Neuronal stem cell (in vitro differentiated cells): ENCODE measurements around the gene PEAR1.

ENCODE experiments used
- DNase-seq: peaks from one replicate; pipeline ENCODE4 v3.0.0-alpha.2; 2013; ENCODE audit warnings: low spot score
- H2AFZ ChIP-seq: one replicate; pipeline ENCODE4 v1.6.1; 2013; ENCODE audit warnings: mild to moderate bottlenecking, low read length, inconsistent platforms
- H2AK5ac ChIP-seq: 2 replicates; pipeline ENCODE4 v1.6.1; 2013; ENCODE audit warnings: low read depth, mild to moderate bottlenecking, inconsistent platforms, low read length, moderate library complexity, mixed read lengths
- H2BK120ac ChIP-seq: 2 replicates; pipeline ENCODE4 v1.6.1; 2013; ENCODE audit warnings: low read depth, mild to moderate bottlenecking, inconsistent platforms, low read length, moderate library complexity, mixed read lengths
- H2BK12ac ChIP-seq: one replicate; pipeline ENCODE4 v1.6.1; 2013; ENCODE audit warnings: low read length, inconsistent platforms
- H2BK15ac ChIP-seq: 2 replicates; pipeline ENCODE4 v1.6.1; 2013; ENCODE audit warnings: mild to moderate bottlenecking, low read length, inconsistent platforms, mixed read lengths
- H2BK5ac ChIP-seq: one replicate; pipeline ENCODE4 v1.6.1; 2013; ENCODE audit warnings: inconsistent platforms, mild to moderate bottlenecking, low read length, moderate library complexity
- H3K14ac ChIP-seq: one replicate; pipeline ENCODE4 v1.6.1; 2013; ENCODE audit warnings: low read length, inconsistent platforms
- H3K18ac ChIP-seq: 2 replicates; pipeline ENCODE4 v1.6.1; 2013; ENCODE audit warnings: low read length, inconsistent platforms
- H3K23ac ChIP-seq: 2 replicates; pipeline ENCODE4 v1.6.1; 2013; ENCODE audit warnings: low read depth, mild to moderate bottlenecking, mixed read lengths, low read length, inconsistent platforms; ENCODE audit not compliant: poor library complexity
- H3K27ac ChIP-seq: replicated peaks from 3 replicates; pipeline ENCODE4 v1.5.1; 2013; ENCODE audit warnings: low read length, inconsistent platforms
- H3K27me3 ChIP-seq, 3 experiments: 2 replicates each; pipeline ENCODE4 v1.6.1; 2013; ENCODE audit warnings: low read length in 3 of 3, mild to moderate bottlenecking in 2 of 3, inconsistent platforms in 1 of 3, low read depth in 1 of 3, mixed read lengths in 1 of 3, moderate library complexity in 1 of 3; ENCODE audit not compliant: control insufficient read depth in 3 of 3, insufficient read depth in 3 of 3
- H3K36me3 ChIP-seq, 2 donors: replicated peaks in 1 of 2; 2 replicates each; pipeline ENCODE4 v1.6.1; 2013; ENCODE audit warnings: low read length in 2 of 2; ENCODE audit not compliant: control insufficient read depth in 2 of 2, insufficient read depth in 2 of 2
- H3K4ac ChIP-seq: 2 replicates; pipeline ENCODE4 v1.6.1; 2013; ENCODE audit warnings: inconsistent platforms, mild to moderate bottlenecking, low read length, moderate library complexity
- H3K4me1 ChIP-seq, 2 donors: 1 replicate in 1 of 2; 2 replicates in 1 of 2; pipeline ENCODE4 v1.6.1; 2013; ENCODE audit warnings: low read length in 2 of 2, low read depth in 1 of 2; ENCODE audit not compliant: control insufficient read depth in 2 of 2, insufficient read depth in 1 of 2
- H3K4me2 ChIP-seq: one replicate; pipeline ENCODE4 v1.6.1; 2013; ENCODE audit warnings: mild to moderate bottlenecking, low read length, inconsistent platforms; ENCODE audit not compliant: insufficient read depth, poor library complexity, severe bottlenecking
- H3K4me3 ChIP-seq, 2 donors: 2 replicates each; pipeline ENCODE4 v1.5.1; 2013; ENCODE audit warnings: low read length in 2 of 2, mild to moderate bottlenecking in 2 of 2, inconsistent platforms in 1 of 2, moderate library complexity in 1 of 2
- H3K79me1 ChIP-seq: one replicate; pipeline ENCODE4 v1.6.1; 2013; ENCODE audit warnings: low read depth, mild to moderate bottlenecking, inconsistent platforms, low read length, moderate library complexity
- H3K9ac ChIP-seq: one replicate; pipeline ENCODE4 v1.6.1; 2013; ENCODE audit warnings: mild to moderate bottlenecking, low read depth, low read length, inconsistent platforms; ENCODE audit not compliant: poor library complexity
- H3K9me3 ChIP-seq, 2 donors: replicated peaks in 1 of 2; 2 replicates each; pipeline versions ENCODE3 to v1.6.1; 2013; ENCODE audit warnings: low read length in 2 of 2, mild to moderate bottlenecking in 2 of 2, inconsistent platforms in 1 of 2, low read depth in 1 of 2, mixed read lengths in 1 of 2, moderate library complexity in 1 of 2; ENCODE audit not compliant: control insufficient read depth in 2 of 2, insufficient read depth in 1 of 2
- H4K8ac ChIP-seq: one replicate; pipeline ENCODE4 v1.6.1; 2013; ENCODE audit warnings: low read depth, mild to moderate bottlenecking, inconsistent platforms, low read length, moderate library complexity
- H4K91ac ChIP-seq: one replicate; pipeline ENCODE4 v1.6.1; 2013; ENCODE audit warnings: low read length, low read depth, mild to moderate bottlenecking, inconsistent platforms; ENCODE audit not compliant: poor library complexity
- WGBS, 2 donors: extraction: QIAGEN DNeasy Blood & Tissue Kit; methylation state at CpG; one replicate each; pipeline ENCODE4 v1.1.7; 2013; ENCODE audit warnings: missing lambda C conversion rate in 2 of 2, mixed read lengths in 1 of 2; ENCODE audit not compliant: insufficient read length in 2 of 2, insufficient replicate concordance in 1 of 2; ENCODE audit errors: extremely low coverage in 2 of 2; 5-methylcytosine and 5-hydroxymethylcytosine counted together

Gene PEAR1

DNA sequence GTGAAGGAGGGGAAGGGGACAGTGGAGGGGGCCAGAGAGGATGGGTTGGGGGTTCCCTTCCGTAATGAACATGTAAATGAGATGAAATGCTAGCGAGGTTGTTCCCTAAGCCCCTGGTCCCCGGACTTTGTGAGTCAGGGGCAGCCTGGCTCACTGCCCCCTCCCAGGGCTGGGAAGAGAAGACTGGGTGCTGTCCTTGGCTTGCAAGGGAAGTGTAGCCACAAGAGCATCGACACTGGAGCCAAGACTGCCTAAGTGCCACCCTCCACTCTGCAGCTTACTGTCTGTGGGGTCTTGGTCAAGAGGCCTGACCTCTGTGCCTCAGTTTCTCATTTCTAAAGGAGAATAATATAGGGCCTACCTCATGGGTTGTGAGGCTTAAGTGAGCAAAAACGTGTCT, 483 bp downstream of the PEAR1 start:
- H2BK120ac ChIP-seq: peak overlapping the region; percentile 30
- H3K23ac ChIP-seq: peak overlapping the region; percentile 23
- H3K79me1 ChIP-seq: no peaks in the 10 kb centered on the region
- H3K9ac ChIP-seq: no peak overlapping the region
- H2AK5ac ChIP-seq: no peak overlapping the region
- no CpG with 5 or more reads among the region's 5 CpGs for WGBS, 2 donors
- H3K14ac ChIP-seq: peak overlapping the region; percentile 50
- H3K27me3 ChIP-seq: peaks cover 0 to 50% (median 28%) of the 10 kb centered on the region in 3 experiments
- H3K36me3 ChIP-seq: no peaks in the 10 kb centered on the region
- H3K4me3 ChIP-seq: no peak overlapping the region
- no peaks in the 10 kb centered on the region for H3K9me3 ChIP-seq
- peaks cover 27 to 31% of the 10 kb centered on the region in 2 donors for H3K4me1 ChIP-seq
- no peak overlapping the region for H4K8ac ChIP-seq
- no peak overlapping the region for H2BK5ac ChIP-seq
- peak overlapping the region; percentile 41 for H3K4me2 ChIP-seq
- no peak overlapping the region for H3K27ac ChIP-seq
- peak overlapping the region; percentile 68 for H3K18ac ChIP-seq
- H4K91ac ChIP-seq: no peak overlapping the region
- peak overlapping the region; percentile 87 for H2AFZ ChIP-seq
- DNase-seq: no peak
- H2BK15ac ChIP-seq: peak overlapping the region; percentile 89
- H3K4ac ChIP-seq: no peak overlapping the region
- peak overlapping the region; percentile 68 for H2BK12ac ChIP-seq

DNA sequence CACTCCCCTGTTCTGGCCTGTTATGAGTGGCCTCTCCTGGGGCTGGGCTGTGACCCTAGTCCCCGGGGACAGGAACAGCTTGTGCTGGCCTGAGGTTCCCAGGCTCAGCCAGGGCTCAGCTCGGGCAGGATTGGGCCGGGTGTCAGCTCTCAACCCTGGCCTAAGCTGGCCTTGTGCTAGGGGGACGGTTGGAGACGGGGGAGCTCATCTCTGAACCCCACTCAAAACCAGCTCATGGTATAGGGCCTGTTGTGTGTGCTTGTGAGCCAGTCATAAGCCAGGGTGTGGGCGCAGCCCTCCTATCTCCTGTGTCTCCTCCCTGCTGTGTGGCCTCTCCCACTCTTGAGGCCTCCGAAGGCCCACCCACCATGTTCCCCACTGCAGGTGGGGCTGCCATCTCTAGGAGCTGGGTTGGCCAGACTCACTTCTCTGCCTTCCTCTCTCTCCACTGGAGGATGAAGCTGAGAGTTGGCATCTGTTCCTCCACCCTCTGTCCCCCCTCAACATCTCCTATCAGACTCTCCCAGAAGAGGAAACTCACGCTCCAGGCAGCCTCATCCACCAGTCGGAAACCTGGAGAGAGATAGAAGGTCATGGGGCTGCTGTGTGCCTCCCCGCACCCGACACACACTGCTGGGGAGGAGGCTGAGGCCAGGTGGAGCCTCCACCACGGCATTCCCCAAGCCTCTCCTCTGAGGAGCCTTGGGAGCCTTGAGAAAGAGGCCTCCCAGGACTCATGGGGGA, 1.4 kb downstream of the PEAR1 start:
- Histone ChIP-seq H3K14ac (peak overlapping the region; percentile 11), H3K27ac (no peak overlapping the region), H3K9ac (peak overlapping the region; percentile 26), H3K4me2 (no peak overlapping the region), H2BK12ac (peak overlapping the region; percentile 7), H4K91ac (no peak overlapping the region), H2BK120ac (peak overlapping the region; percentile 20), H4K8ac (no peak overlapping the region), H3K18ac (peak overlapping the region; percentile 90), H3K9me3 (no peaks in the 10 kb centered on the region), H3K4me1 (peaks cover 27 to 31% of the 10 kb centered on the region in 2 donors), H3K23ac (peak overlapping the region; percentile 52), H2AFZ (peak overlapping the region; percentile 9), H3K27me3 (peaks cover 0 to 47% (median 28%) of the 10 kb centered on the region in 3 experiments), H3K4ac (peak overlapping the region; percentile 60), H2BK15ac (peak overlapping the region; percentile 89), H3K36me3 (no peaks in the 10 kb centered on the region), H3K4me3 (no peak overlapping the region), H2AK5ac (peak overlapping the region; percentile 92), H3K79me1 (no peaks in the 10 kb centered on the region), H2BK5ac (peak overlapping the region; percentile 31)
- no CpG with 5 or more reads among the region's 12 CpGs for WGBS, 2 donors
- DNase-seq: no peak

DNA sequence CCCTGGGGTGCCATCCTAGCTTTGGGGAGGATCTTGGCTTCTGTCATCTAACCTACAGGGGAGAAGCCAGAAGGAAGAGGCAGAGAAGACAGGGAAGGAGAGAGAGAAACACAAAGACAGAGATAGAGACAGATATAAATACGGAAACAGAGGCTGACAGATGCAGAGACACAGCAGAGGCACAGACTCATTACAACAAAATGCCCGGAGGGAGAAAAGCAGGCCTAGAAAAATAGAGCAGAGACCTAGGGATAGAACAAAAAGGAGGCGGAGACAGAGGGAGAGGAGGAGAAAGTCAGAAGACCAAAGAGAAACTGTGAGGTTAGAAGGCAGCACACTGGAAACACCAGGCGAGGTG, 1.9 kb downstream of the PEAR1 start:
- no peak overlapping the region for H4K8ac ChIP-seq
- H2BK15ac ChIP-seq: peak overlapping the region; percentile 89
- no peaks in the 10 kb centered on the region for H3K79me1 ChIP-seq
- H2AFZ ChIP-seq: peak overlapping the region; percentile 9
- H3K9me3 ChIP-seq: no peaks in the 10 kb centered on the region
- no peak overlapping the region for H3K14ac ChIP-seq
- H4K91ac ChIP-seq: no peak overlapping the region
- H3K27ac ChIP-seq: no peak overlapping the region
- peak overlapping the region; percentile 92 for H2AK5ac ChIP-seq
- no peak overlapping the region for H3K4me3 ChIP-seq
- no peak overlapping the region for H3K9ac ChIP-seq
- H3K27me3 ChIP-seq: peaks cover 0 to 47% (median 28%) of the 10 kb centered on the region in 3 experiments
- H2BK5ac ChIP-seq: no peak overlapping the region
- H3K23ac ChIP-seq: peak overlapping the region; percentile 52
- peak overlapping the region; percentile 90 for H3K18ac ChIP-seq
- H3K36me3 ChIP-seq: no peaks in the 10 kb centered on the region
- no peak overlapping the region for H3K4me2 ChIP-seq
- no CpG with 5 or more reads among the region's 4 CpGs for WGBS, 2 donors
- no peak for DNase-seq
- peaks cover 27 to 31% of the 10 kb centered on the region in 2 donors for H3K4me1 ChIP-seq
- H2BK12ac ChIP-seq: no peak overlapping the region
- H3K4ac ChIP-seq: no peak overlapping the region
- peak overlapping the region; percentile 20 for H2BK120ac ChIP-seq

DNA sequence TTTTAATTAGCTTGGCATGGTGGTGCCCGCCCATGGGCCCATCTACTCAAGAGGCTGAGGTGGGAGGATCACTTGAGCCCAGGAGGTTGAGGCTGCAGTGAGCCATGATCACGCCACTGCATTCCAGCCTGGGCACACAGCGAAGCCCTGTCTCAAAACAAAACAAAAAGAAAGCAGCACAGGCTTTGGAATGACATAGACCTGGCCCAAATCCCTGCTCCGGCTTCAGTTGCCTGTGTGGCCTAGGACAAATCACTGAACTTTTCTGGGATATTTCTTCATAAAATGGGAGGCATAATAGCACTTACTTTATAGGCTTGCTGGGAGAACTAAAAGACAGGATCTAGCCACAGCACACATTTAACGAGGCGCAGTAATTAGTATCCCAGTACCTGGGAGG, 2.4 kb downstream of the PEAR1 start:
- Histone ChIP-seq H3K4me3 (no peak overlapping the region), H2BK12ac (no peak overlapping the region), H3K14ac (no peak overlapping the region), H3K18ac (no peak overlapping the region), H3K9ac (no peak overlapping the region), H3K27ac (no peak overlapping the region), H3K4me1 (peaks cover 27 to 31% of the 10 kb centered on the region in 2 donors), H3K23ac (no peak overlapping the region), H2BK120ac (no peak overlapping the region), H4K8ac (no peak overlapping the region), H2BK5ac (no peak overlapping the region), H3K27me3 (peaks cover 0 to 46% (median 26%) of the 10 kb centered on the region in 3 experiments), H3K36me3 (no peaks in the 10 kb centered on the region), H3K4me2 (no peak overlapping the region), H4K91ac (no peak overlapping the region), H3K4ac (no peak overlapping the region), H3K9me3 (no peaks in the 10 kb centered on the region), H2BK15ac (peak overlapping the region; percentile 89), H2AFZ (no peak overlapping the region), H2AK5ac (peak overlapping the region; percentile 94), H3K79me1 (no peaks in the 10 kb centered on the region)
- DNase-seq: no peak
- WGBS, 2 donors: no CpG with 5 or more reads among the region's 6 CpGs
